ENCODE results near the gene COL17A1. TPM values are rescaled to one million over a fixed set of nuclear protein-coding genes. Genes with fewer than 3 reads are reported as not detected.

The COL17A1 gene
- total RNA-seq, 1 experiment from 2014 or later, result 3.5 TPM

DNA sequence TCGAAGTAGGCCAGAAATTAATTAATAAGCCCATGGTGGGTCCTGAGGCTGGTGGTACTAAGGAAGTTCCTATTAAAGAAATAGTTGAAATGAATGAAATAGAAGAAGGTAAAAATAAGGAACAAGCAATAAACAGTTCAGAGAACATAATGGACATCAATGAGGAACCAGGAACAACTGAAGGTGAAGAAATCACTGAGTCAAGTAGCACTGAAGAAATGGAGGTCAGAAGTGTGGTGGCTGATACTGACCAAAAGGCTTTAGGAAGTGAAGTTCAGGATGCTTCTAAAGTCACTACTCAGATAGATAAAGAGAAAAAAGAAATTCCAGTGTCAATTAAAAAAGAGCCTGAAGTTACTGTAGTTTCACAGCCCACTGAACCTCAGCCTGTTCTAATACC lies 82.8 kb downstream of the COL17A1 start:
- H3K79me2 ChIP-seq (ENCODE audit: insufficient read depth, low read length), result peaks cover 3% of the 10 kb centered on the region
- H3K4me1 ChIP-seq (ENCODE audit: control insufficient read depth in 1 of 2, insufficient read depth in 2 of 2, low read length in 2 of 2), result no peaks in the 10 kb centered on the region
- RAD21 ChIA-PET (ENCODE audit: low non-redundant PET in 1 of 2, low total read pairs in 2 of 2, uncharacterized antibody in 2 of 2, unreplicated experiment in 2 of 2), result no interaction called here
- DNase-seq (ENCODE audit: low read depth, low spot score) (no peak), ATAC-seq (no peak)
- intact Hi-C loops (cut with micrococcal nuclease), result no loop called here
- POLR2A ChIA-PET, result no interaction called here
- H3K9me2 ChIP-seq (ENCODE audit: insufficient read depth), result no peaks in the 10 kb centered on the region
- H3K4me3 ChIP-seq (replicated peaks in 1 of 2; ENCODE audit: low read depth in 1 of 2, low read length in 2 of 2), result no peak overlapping the region
- BruUV-seq (replicated peaks), result no TSS peak
- H3K4me2 ChIP-seq (ENCODE audit: low read length), result no peak overlapping the region
- H3K9ac ChIP-seq (ENCODE audit: low read length), result no peak overlapping the region
- TF ChIP-seq SRF (IDR thresholded peaks at IDR 0.05; ENCODE audit: low read depth) (no peak), JUND (IDR thresholded peaks at IDR 0.05) (no peak)
- TF ChIP-seq, protein P1, sequence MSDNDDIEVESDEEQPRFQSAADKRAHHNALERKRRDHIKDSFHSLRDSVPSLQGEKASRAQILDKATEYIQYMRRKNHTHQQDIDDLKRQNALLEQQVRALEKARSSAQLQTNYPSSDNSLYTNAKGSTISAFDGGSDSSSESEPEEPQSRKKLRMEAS (IDR thresholded peaks at IDR 0.05), result no peak
- peaks cover 41 to 72% of the 10 kb centered on the region in 2 experiments for H3K36me3 ChIP-seq (ENCODE audit: control insufficient read depth in 1 of 2, insufficient read depth in 2 of 2, low read length in 2 of 2)
- no peak overlapping the region for H3K27ac ChIP-seq (ENCODE audit: low read depth, low read length)
- CTCF ChIA-PET, result no interaction called here
- H2AFZ ChIP-seq (ENCODE audit: low read depth, low read length, poor library complexity, severe bottlenecking), result no peak overlapping the region
- H3K9me3 ChIP-seq (ENCODE audit: control insufficient read depth in 1 of 2, insufficient read depth in 1 of 2, low read depth in 1 of 2, low read length in 2 of 2), result no peaks in the 10 kb centered on the region
- H3K27me3 ChIP-seq (ENCODE audit: insufficient read depth, low read length), result no peaks in the 10 kb centered on the region
- 0 out of 2 replicates have a peak, but pooled peaks cover 3% of the 10 kb centered on the region for H4K20me1 ChIP-seq (ENCODE audit: insufficient read depth)

DNA sequence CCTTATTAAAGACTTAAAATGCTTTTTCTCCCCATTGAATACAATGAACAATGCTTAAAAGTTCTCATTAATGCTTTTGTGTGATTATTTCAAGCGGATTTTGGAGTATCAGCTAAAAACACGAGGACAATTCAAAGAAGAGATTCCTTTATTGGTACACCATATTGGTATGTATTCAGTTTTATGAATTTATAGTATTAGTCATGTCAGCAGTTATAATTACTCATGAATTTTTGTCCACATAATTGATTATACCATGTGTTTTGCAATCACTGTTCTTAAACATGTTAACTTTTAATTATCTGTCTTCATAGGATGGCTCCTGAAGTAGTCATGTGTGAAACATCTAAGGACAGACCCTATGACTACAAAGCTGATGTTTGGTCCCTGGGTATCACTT lies 86.9 kb downstream of the COL17A1 start:
- Histone ChIP-seq H3K9ac (ENCODE audit: low read length) (no peak overlapping the region), H3K4me2 (ENCODE audit: low read length) (no peak overlapping the region), H2AFZ (ENCODE audit: low read depth, low read length, poor library complexity, severe bottlenecking) (no peak overlapping the region), H3K4me3 (replicated peaks in 1 of 2; ENCODE audit: low read depth in 1 of 2, low read length in 2 of 2) (no peak overlapping the region), H3K9me3 (ENCODE audit: control insufficient read depth in 1 of 2, insufficient read depth in 1 of 2, low read depth in 1 of 2, low read length in 2 of 2) (no peaks in the 10 kb centered on the region), H4K20me1 (ENCODE audit: insufficient read depth) (0 out of 2 replicates have a peak, but pooled peaks cover 3% of the 10 kb centered on the region), H3K27ac (ENCODE audit: low read depth, low read length) (no peak overlapping the region), H3K27me3 (ENCODE audit: insufficient read depth, low read length) (no peaks in the 10 kb centered on the region), H3K9me2 (ENCODE audit: insufficient read depth) (no peaks in the 10 kb centered on the region), H3K79me2 (ENCODE audit: insufficient read depth, low read length) (peaks cover 33% of the 10 kb centered on the region), H3K4me1 (ENCODE audit: control insufficient read depth in 1 of 2, insufficient read depth in 2 of 2, low read length in 2 of 2) (no peaks in the 10 kb centered on the region), H3K36me3 (ENCODE audit: control insufficient read depth in 1 of 2, insufficient read depth in 2 of 2, low read length in 2 of 2) (peaks cover 41 to 63% of the 10 kb centered on the region in 2 experiments)
- DNase-seq (ENCODE audit: low read depth, low spot score) (no peak), ATAC-seq (no peak)
- ChIA-PET RAD21 (ENCODE audit: low non-redundant PET in 1 of 2, low total read pairs in 2 of 2, uncharacterized antibody in 2 of 2, unreplicated experiment in 2 of 2) (no interaction called here), CTCF (no interaction called here), POLR2A (no interaction called here)
- no TSS peak for BruUV-seq (replicated peaks)
- intact Hi-C loops (cut with micrococcal nuclease), result no loop called here
- TF ChIP-seq SP1 (IDR thresholded peaks at IDR 0.05; ENCODE audit: low read depth), result no peak
- no peak for TF ChIP-seq RAD21 (IDR thresholded peaks at IDR 0.05; ENCODE audit: low read depth)
- TF ChIP-seq TCF7L2 (IDR thresholded peaks at IDR 0.05; ENCODE audit: borderline replicate concordance, extremely low read depth, insufficient read depth, insufficient read length), result no peak
- TF ChIP-seq FOSL1 (IDR thresholded peaks at IDR 0.05; ENCODE audit: low read depth), result no peak
- no peak for TF ChIP-seq YY1 (IDR thresholded peaks at IDR 0.05; ENCODE audit: extremely low read depth, insufficient replicate concordance, low read depth, low read length)
- no peak for TF ChIP-seq EGR1 (IDR thresholded peaks at IDR 0.05; ENCODE audit: low read depth)
- TF ChIP-seq, protein P2, sequence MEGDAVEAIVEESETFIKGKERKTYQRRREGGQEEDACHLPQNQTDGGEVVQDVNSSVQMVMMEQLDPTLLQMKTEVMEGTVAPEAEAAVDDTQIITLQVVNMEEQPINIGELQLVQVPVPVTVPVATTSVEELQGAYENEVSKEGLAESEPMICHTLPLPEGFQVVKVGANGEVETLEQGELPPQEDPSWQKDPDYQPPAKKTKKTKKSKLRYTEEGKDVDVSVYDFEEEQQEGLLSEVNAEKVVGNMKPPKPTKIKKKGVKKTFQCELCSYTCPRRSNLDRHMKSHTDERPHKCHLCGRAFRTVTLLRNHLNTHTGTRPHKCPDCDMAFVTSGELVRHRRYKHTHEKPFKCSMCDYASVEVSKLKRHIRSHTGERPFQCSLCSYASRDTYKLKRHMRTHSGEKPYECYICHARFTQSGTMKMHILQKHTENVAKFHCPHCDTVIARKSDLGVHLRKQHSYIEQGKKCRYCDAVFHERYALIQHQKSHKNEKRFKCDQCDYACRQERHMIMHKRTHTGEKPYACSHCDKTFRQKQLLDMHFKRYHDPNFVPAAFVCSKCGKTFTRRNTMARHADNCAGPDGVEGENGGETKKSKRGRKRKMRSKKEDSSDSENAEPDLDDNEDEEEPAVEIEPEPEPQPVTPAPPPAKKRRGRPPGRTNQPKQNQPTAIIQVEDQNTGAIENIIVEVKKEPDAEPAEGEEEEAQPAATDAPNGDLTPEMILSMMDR (IDR thresholded peaks at IDR 0.05 in 2 of 3, conservative IDR thresholded peaks at IDR 0.05 in 1 of 3; ENCODE audit: borderline replicate concordance in 1 of 3, insufficient read depth in 1 of 3, low read depth in 2 of 3, low read length in 2 of 3), result no peak
- TF ChIP-seq CEBPB (IDR thresholded peaks at IDR 0.05; ENCODE audit: low read depth), result no peak
- TF ChIP-seq ELF1 (IDR thresholded peaks at IDR 0.05; ENCODE audit: borderline replicate concordance, low read depth), result no peak
- no peak for TF ChIP-seq SIN3A (IDR thresholded peaks at IDR 0.05; ENCODE audit: low read depth)
- no peak for TF ChIP-seq JUND (IDR thresholded peaks at IDR 0.05)
- no peak for TF ChIP-seq POLR2A (IDR thresholded peaks at IDR 0.05; ENCODE audit: borderline replicate concordance, extremely low read depth, insufficient read depth, insufficient read length)
- TF ChIP-seq POLR2AphosphoS5 (IDR thresholded peaks at IDR 0.05; ENCODE audit: low read depth, low read length), result no peak
- TF ChIP-seq ZFX (IDR thresholded peaks at IDR 0.05), result no peak
- TF ChIP-seq, protein P3, sequence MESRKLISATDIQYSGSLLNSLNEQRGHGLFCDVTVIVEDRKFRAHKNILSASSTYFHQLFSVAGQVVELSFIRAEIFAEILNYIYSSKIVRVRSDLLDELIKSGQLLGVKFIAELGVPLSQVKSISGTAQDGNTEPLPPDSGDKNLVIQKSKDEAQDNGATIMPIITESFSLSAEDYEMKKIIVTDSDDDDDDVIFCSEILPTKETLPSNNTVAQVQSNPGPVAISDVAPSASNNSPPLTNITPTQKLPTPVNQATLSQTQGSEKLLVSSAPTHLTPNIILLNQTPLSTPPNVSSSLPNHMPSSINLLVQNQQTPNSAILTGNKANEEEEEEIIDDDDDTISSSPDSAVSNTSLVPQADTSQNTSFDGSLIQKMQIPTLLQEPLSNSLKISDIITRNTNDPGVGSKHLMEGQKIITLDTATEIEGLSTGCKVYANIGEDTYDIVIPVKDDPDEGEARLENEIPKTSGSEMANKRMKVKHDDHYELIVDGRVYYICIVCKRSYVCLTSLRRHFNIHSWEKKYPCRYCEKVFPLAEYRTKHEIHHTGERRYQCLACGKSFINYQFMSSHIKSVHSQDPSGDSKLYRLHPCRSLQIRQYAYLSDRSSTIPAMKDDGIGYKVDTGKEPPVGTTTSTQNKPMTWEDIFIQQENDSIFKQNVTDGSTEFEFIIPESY (IDR thresholded peaks at IDR 0.05; ENCODE audit: extremely low read depth, insufficient replicate concordance, low read length), result no peak
